Liver (tissue), 9 donors: Measurements from ENCODE around the gene KCNJ1. TPM values are rescaled to one million over a fixed set of nuclear protein-coding genes. Genes with fewer than 3 reads are reported as not detected.

Source experiments
- DNase-seq: peaks from one replicate; pipeline ENCODE4 v3.0.0-alpha.2; 2017; ENCODE audit warnings: low spot score
- H3K27ac ChIP-seq, 2 donors: one replicate each; pipeline ENCODE4 v1.7.0; 2013; ENCODE audit warnings: inconsistent platforms in 2 of 2, low read length in 2 of 2, control low read depth in 1 of 2, low read depth in 1 of 2, mild to moderate bottlenecking in 1 of 2
- H3K27me3 ChIP-seq, 4 donors: one replicate each; pipeline versions ENCODE4 v1.6.1 to v1.7.0; 2013; ENCODE audit warnings: low read length in 3 of 4, inconsistent platforms in 1 of 4, mild to moderate bottlenecking in 1 of 4, moderate library complexity in 1 of 4; ENCODE audit not compliant: control insufficient read depth in 4 of 4, insufficient read depth in 4 of 4
- H3K36me3 ChIP-seq, 4 donors: one replicate each; pipeline versions ENCODE4 v1.6.1 to v1.7.0; 2013; ENCODE audit warnings: low read length in 3 of 4, mild to moderate bottlenecking in 3 of 4, low read depth in 1 of 4, moderate library complexity in 1 of 4; ENCODE audit not compliant: control insufficient read depth in 4 of 4, insufficient read depth in 3 of 4
- H3K4me1 ChIP-seq, 4 donors: one replicate each; pipeline versions ENCODE4 v1.6.1 to v1.7.0; 2013; ENCODE audit warnings: low read length in 3 of 4, mild to moderate bottlenecking in 3 of 4, moderate library complexity in 1 of 4; ENCODE audit not compliant: control insufficient read depth in 4 of 4, insufficient read depth in 4 of 4
- H3K4me3 ChIP-seq, 3 donors: one replicate each; pipeline versions ENCODE4 v1.6.1 to v1.7.0; 2013; ENCODE audit warnings: low read length in 3 of 3, control low read depth in 1 of 3, low read depth in 1 of 3, mild to moderate bottlenecking in 1 of 3
- H3K9ac ChIP-seq, 2 donors: one replicate each; pipeline ENCODE4 v1.7.0; 2013; ENCODE audit warnings: low read length in 2 of 2, mild to moderate bottlenecking in 2 of 2, moderate library complexity in 2 of 2, control low read depth in 1 of 2, low read depth in 1 of 2
- H3K9me3 ChIP-seq, 4 donors: one replicate each; pipeline versions ENCODE4 v1.6.1 to v1.7.0; 2013; ENCODE audit warnings: low read length in 3 of 4; ENCODE audit not compliant: control insufficient read depth in 4 of 4
- EGR1 ChIP-seq, 2 donors: IDR thresholded peaks; 2 replicates each; pipeline ENCODE4 v1.6.1; 2016 to 2018; ENCODE audit warnings: antibody characterized with exemption in 2 of 2, low read depth in 2 of 2
- FOXA1 ChIP-seq: IDR thresholded peaks from 2 replicates; pipeline ENCODE4 v1.6.1; 2016; ENCODE audit warnings: antibody characterized with exemption
- FOXA2 ChIP-seq: IDR thresholded peaks from 2 replicates; pipeline ENCODE4 v1.6.1; 2016; ENCODE audit warnings: antibody characterized with exemption
- GABPA ChIP-seq, 2 donors: IDR thresholded peaks in 1 of 2; conservative IDR thresholded peaks in 1 of 2; 2 replicates each; pipeline ENCODE4 v1.6.1; 2016; ENCODE audit warnings: antibody characterized with exemption in 2 of 2, mild to moderate bottlenecking in 1 of 2, moderate library complexity in 1 of 2
- HNF4A ChIP-seq, 2 donors: conservative IDR thresholded peaks; 2 replicates each; pipeline ENCODE4 v1.6.1; 2016; ENCODE audit warnings: antibody characterized with exemption in 2 of 2, mild to moderate bottlenecking in 2 of 2
- HNF4G ChIP-seq: IDR thresholded peaks from 2 replicates; pipeline ENCODE4 v1.6.1; 2016; ENCODE audit warnings: antibody characterized with exemption
- JUND ChIP-seq, 2 donors: IDR thresholded peaks; 2 replicates each; pipeline ENCODE4 v1.6.1; 2016; ENCODE audit warnings: antibody characterized with exemption in 2 of 2
- NR2F2 ChIP-seq: IDR thresholded peaks from 2 replicates; pipeline ENCODE4 v1.6.1; 2016; ENCODE audit warnings: antibody characterized with exemption
- RAD21 ChIP-seq, 2 donors: IDR thresholded peaks; 2 replicates each; pipeline ENCODE4 v1.6.1; 2016; ENCODE audit warnings: antibody characterized with exemption in 2 of 2, mild to moderate bottlenecking in 2 of 2
- RXRA ChIP-seq, 2 donors: IDR thresholded peaks; 2 replicates each; pipeline ENCODE4 v1.6.1; 2017 to 2018; ENCODE audit warnings: antibody characterized with exemption in 2 of 2, mild to moderate bottlenecking in 1 of 2
- SP1 ChIP-seq: IDR thresholded peaks from 2 replicates; pipeline ENCODE4 v1.6.1; 2018; ENCODE audit warnings: antibody characterized with exemption, mild to moderate bottlenecking
- YY1 ChIP-seq: IDR thresholded peaks from 2 replicates; pipeline ENCODE4 v1.6.1; 2016; ENCODE audit warnings: antibody characterized with exemption, mild to moderate bottlenecking
- WGBS: extraction: QIAGEN DNeasy Blood & Tissue Kit; methylation state at CpG from one replicate; pipeline ENCODE4 v1.1.7; 2013; 5-methylcytosine and 5-hydroxymethylcytosine counted together
- polyA plus RNA-seq, 2 donors: library from polyadenylated mRNA; stranded (reverse) in 1 of 2; unstranded in 1 of 2; fragments of 200-250 nt in 1 of 2; fragments of >200 nt in 1 of 2; fragmentation: Nextera tagmentation in 1 of 2; extraction: Ambion mirVana in 1 of 2; gene quantifications; one replicate each; pipeline versions ENCODE4 v1.2.1 to v1.2.3, GENCODE V29; 2013 to 2015
- total RNA-seq, 2 donors: library from RNA; depleted of rRNA; stranded (reverse); fragments of >200 nt; gene quantifications; one replicate each; pipeline ENCODE4 v1.2.3, GENCODE V29; 2014
- TF ChIP-seq, protein P1 (sequence below): IDR thresholded peaks from 2 replicates; pipeline ENCODE4 v1.6.1; 2016; ENCODE audit warnings: antibody characterized with exemption
- TF ChIP-seq, protein P2 (sequence below): IDR thresholded peaks from 2 replicates; pipeline ENCODE4 v1.6.1; 2016; ENCODE audit warnings: antibody characterized with exemption
- TF ChIP-seq, protein P3 (sequence below): fragments of 150-350 bp; IDR thresholded peaks from 2 replicates; pipeline ENCODE4 v1.5.1; 2017; ENCODE audit warnings: improper control_type of control experiment, low read depth, low read length; ENCODE audit not compliant: missing input control
- TF ChIP-seq, protein P4 (sequence below): IDR thresholded peaks from 2 replicates; pipeline ENCODE4 v1.6.1; 2016; ENCODE audit warnings: antibody characterized with exemption, mild to moderate bottlenecking
- donor health status: healthy.
- donor health status: healthy.
- donor health status: healthy.
- donor health status: healthy.
- donor health status: healthy.

The KCNJ1 gene
- total and polyA plus RNA-seq, 4 donors = 0.14 to 0.23 TPM; not detected in 2

DNA sequence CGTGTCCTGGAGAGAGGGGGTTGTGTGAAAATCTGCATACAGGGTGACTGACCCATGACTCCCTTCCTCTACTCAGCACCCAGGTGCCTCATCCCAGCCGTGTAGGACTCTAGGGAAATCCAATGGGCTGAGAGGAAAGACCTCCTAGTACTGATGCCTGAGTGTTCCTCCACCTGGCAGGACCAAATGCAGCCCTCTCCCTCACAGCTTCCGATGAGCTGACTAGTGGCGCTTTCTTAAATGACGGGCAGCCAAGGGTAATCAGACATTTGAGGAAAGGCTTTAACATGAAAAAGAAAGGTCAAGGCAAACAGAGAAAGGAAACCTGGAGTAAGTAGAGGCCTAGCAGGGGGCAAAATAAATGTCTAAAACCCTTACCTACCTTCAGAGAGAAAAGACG lies 5.0 kb upstream of the KCNJ1 start:
- H3K27ac ChIP-seq = no peak overlapping the region
- WGBS = 81% methylated on average over 6 of the region's 6 CpGs
- no peak overlapping the region for H3K4me3 ChIP-seq

DNA sequence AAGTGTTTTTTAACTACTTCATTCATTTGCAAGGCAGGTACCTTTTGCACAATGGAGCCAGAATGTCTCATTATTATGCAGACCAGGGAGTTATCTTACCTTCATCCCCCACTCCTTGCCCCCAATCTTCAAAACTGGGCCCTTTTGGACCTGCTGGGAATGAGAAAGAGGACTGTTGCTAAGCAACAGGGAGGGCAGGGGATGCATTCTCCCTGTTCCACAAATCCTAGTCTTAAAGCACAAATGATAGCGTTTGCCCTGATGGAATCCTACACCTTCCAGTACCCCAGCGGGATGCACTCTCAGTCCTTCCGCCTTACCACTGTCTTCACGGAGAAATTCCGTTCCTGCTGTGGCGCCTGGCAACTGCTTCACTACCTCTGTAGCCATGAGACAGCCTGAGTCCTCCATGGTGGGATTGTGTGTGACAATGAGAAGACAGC lies 4.1 kb upstream of the KCNJ1 start:
- Histone ChIP-seq H3K4me3 (no peak overlapping the region), H3K27ac (no peak overlapping the region), H3K27me3 (no peaks in the 10 kb centered on the region), H3K36me3 (no peaks in the 10 kb centered on the region), H3K9me3 (no peaks in the 10 kb centered on the region), H3K4me1 (no peaks in the 10 kb centered on the region), H3K9ac (no peak overlapping the region)
- DNase-seq = no peak
- WGBS = 77% methylated on average over 6 of the region's 6 CpGs
- TF ChIP-seq GABPA (IDR thresholded peaks at IDR 0.05 in 1 of 2, conservative IDR thresholded peaks at IDR 0.05 in 1 of 2) = no peak
- TF ChIP-seq, protein P1, sequence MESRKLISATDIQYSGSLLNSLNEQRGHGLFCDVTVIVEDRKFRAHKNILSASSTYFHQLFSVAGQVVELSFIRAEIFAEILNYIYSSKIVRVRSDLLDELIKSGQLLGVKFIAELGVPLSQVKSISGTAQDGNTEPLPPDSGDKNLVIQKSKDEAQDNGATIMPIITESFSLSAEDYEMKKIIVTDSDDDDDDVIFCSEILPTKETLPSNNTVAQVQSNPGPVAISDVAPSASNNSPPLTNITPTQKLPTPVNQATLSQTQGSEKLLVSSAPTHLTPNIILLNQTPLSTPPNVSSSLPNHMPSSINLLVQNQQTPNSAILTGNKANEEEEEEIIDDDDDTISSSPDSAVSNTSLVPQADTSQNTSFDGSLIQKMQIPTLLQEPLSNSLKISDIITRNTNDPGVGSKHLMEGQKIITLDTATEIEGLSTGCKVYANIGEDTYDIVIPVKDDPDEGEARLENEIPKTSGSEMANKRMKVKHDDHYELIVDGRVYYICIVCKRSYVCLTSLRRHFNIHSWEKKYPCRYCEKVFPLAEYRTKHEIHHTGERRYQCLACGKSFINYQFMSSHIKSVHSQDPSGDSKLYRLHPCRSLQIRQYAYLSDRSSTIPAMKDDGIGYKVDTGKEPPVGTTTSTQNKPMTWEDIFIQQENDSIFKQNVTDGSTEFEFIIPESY = no peak
- TF ChIP-seq HNF4G = no peak
- TF ChIP-seq YY1 = no peak
- TF ChIP-seq FOXA1 = no peak
- TF ChIP-seq SP1 = no peak
- TF ChIP-seq HNF4A (conservative IDR thresholded peaks at IDR 0.05) = no peak
- TF ChIP-seq, protein P2, sequence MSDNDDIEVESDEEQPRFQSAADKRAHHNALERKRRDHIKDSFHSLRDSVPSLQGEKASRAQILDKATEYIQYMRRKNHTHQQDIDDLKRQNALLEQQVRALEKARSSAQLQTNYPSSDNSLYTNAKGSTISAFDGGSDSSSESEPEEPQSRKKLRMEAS = no peak
- no peak for TF ChIP-seq EGR1 (IDR thresholded peaks at IDR 0.05; ENCODE audit: low read depth in 2 of 2)
- no peak for TF ChIP-seq RXRA (IDR thresholded peaks at IDR 0.05)
- no peak for TF ChIP-seq NR2F2

More for the DNA sequence above, 5.0 kb upstream of the KCNJ1 start:
- H3K9ac ChIP-seq = no peak overlapping the region
- no peak for TF ChIP-seq JUND (IDR thresholded peaks at IDR 0.05)
- no peak for TF ChIP-seq NR2F2
- no peak for TF ChIP-seq RXRA (IDR thresholded peaks at IDR 0.05)
- TF ChIP-seq, protein P3, sequence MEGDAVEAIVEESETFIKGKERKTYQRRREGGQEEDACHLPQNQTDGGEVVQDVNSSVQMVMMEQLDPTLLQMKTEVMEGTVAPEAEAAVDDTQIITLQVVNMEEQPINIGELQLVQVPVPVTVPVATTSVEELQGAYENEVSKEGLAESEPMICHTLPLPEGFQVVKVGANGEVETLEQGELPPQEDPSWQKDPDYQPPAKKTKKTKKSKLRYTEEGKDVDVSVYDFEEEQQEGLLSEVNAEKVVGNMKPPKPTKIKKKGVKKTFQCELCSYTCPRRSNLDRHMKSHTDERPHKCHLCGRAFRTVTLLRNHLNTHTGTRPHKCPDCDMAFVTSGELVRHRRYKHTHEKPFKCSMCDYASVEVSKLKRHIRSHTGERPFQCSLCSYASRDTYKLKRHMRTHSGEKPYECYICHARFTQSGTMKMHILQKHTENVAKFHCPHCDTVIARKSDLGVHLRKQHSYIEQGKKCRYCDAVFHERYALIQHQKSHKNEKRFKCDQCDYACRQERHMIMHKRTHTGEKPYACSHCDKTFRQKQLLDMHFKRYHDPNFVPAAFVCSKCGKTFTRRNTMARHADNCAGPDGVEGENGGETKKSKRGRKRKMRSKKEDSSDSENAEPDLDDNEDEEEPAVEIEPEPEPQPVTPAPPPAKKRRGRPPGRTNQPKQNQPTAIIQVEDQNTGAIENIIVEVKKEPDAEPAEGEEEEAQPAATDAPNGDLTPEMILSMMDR = no peak
- TF ChIP-seq EGR1 (IDR thresholded peaks at IDR 0.05; ENCODE audit: low read depth in 2 of 2) = no peak
- no peak for TF ChIP-seq RAD21 (IDR thresholded peaks at IDR 0.05)
- no peak for TF ChIP-seq HNF4G
- TF ChIP-seq, protein P2 = no peak
- TF ChIP-seq, protein P4, sequence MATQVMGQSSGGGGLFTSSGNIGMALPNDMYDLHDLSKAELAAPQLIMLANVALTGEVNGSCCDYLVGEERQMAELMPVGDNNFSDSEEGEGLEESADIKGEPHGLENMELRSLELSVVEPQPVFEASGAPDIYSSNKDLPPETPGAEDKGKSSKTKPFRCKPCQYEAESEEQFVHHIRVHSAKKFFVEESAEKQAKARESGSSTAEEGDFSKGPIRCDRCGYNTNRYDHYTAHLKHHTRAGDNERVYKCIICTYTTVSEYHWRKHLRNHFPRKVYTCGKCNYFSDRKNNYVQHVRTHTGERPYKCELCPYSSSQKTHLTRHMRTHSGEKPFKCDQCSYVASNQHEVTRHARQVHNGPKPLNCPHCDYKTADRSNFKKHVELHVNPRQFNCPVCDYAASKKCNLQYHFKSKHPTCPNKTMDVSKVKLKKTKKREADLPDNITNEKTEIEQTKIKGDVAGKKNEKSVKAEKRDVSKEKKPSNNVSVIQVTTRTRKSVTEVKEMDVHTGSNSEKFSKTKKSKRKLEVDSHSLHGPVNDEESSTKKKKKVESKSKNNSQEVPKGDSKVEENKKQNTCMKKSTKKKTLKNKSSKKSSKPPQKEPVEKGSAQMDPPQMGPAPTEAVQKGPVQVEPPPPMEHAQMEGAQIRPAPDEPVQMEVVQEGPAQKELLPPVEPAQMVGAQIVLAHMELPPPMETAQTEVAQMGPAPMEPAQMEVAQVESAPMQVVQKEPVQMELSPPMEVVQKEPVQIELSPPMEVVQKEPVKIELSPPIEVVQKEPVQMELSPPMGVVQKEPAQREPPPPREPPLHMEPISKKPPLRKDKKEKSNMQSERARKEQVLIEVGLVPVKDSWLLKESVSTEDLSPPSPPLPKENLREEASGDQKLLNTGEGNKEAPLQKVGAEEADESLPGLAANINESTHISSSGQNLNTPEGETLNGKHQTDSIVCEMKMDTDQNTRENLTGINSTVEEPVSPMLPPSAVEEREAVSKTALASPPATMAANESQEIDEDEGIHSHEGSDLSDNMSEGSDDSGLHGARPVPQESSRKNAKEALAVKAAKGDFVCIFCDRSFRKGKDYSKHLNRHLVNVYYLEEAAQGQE = no peak
- TF ChIP-seq, protein P1 = no peak
- no peak for TF ChIP-seq FOXA2
- TF ChIP-seq FOXA1 = no peak
- no peak for TF ChIP-seq HNF4A (conservative IDR thresholded peaks at IDR 0.05)
- no peaks in the 10 kb centered on the region for H3K27me3 ChIP-seq
- H3K36me3 ChIP-seq = no peaks in the 10 kb centered on the region
- H3K4me1 ChIP-seq = no peaks in the 10 kb centered on the region
- no peaks in the 10 kb centered on the region for H3K9me3 ChIP-seq
- DNase-seq = no peak
